Measurements from ENCODE around the gene SPAG7.

Gene SPAG7

GRCh38 chr17:4950075-4950745 is 17.4 kb downstream of the SPAG7 start:
- no peak for DNase-seq (ENCODE audit: low read depth in 2 of 2)

GRCh38 chr17:4949321-4950074 is 18.1 kb downstream of the SPAG7 start:
- peak; percentile 67 to 74 for DNase-seq (ENCODE audit: low read depth in 2 of 2)

- DNase-seq (ENCODE audit: low read depth in 2 of 2) = peak; percentile 53 to 63
Observed at GRCh38 chr17:4948931-4949320, 18.7 kb downstream of the SPAG7 start.

- peak; percentile 84 to 91 for DNase-seq (ENCODE audit: low read depth in 2 of 2)
Observed at GRCh38 chr17:4948166-4948930, 19.3 kb downstream of the SPAG7 start, which contains the start of gene PFN1. Gene PFN1, minus strand, starts transcription at chr17:4948530. Its CDS starts 136 bp downstream, at chr17:4948394.

- DNase-seq (ENCODE audit: low read depth in 2 of 2) = peak in 1 of 2 donors; percentile 46
Observed at GRCh38 chr17:4947411-4948165, 20.0 kb downstream of the SPAG7 start.

GRCh38 chr17:4947010-4947410 is 20.6 kb downstream of the SPAG7 start:
- DNase-seq (ENCODE audit: low read depth in 2 of 2) = no peak

GRCh38 chr17:4946312-4946976 is 21.2 kb downstream of the SPAG7 start:
- DNase-seq (ENCODE audit: low read depth in 2 of 2) = no peak

GRCh38 chr17:4945944-4946280 is 21.7 kb downstream of the SPAG7 start:
- DNase-seq (ENCODE audit: low read depth in 2 of 2) = no peak

- peak; percentile 79 to 80 for DNase-seq (ENCODE audit: low read depth in 2 of 2)
Observed at GRCh38 chr17:4945176-4945943, 22.3 kb downstream of the SPAG7 start.

GRCh38 chr17:4944554-4945175 is 23.0 kb downstream of the SPAG7 start:
- DNase-seq (ENCODE audit: low read depth in 2 of 2) = peak in 1 of 2 donors; percentile 34

- DNase-seq (ENCODE audit: low read depth in 2 of 2) = no peak
Observed at GRCh38 chr17:4944163-4944553, 23.5 kb downstream of the SPAG7 start.

GRCh38 chr17:4942760-4943508 is 24.7 kb downstream of the SPAG7 start:
- DNase-seq (ENCODE audit: low read depth in 2 of 2) = no peak

GRCh38 chr17:4941319-4941610 is 26.4 kb downstream of the SPAG7 start:
- no peak for DNase-seq (ENCODE audit: low read depth in 2 of 2)

- no peak for DNase-seq (ENCODE audit: low read depth in 2 of 2)
Observed at GRCh38 chr17:4940555-4941318, 26.9 kb downstream of the SPAG7 start.

- DNase-seq (ENCODE audit: low read depth in 2 of 2) = peak; percentile 87 to 93
Observed at GRCh38 chr17:4939796-4940554, 27.6 kb downstream of the SPAG7 start, which contains the start of the genes RNF167 and SLC25A11. Gene RNF167, plus strand, starts transcription at chr17:4940268. Its CDS starts 642 bp downstream, at chr17:4940910. Gene SLC25A11, minus strand, starts transcription at chr17:4940046. Its CDS starts 136 bp downstream, at chr17:4939910.

- no peak for DNase-seq (ENCODE audit: low read depth in 2 of 2)
Observed at GRCh38 chr17:4939546-4939795, 28.1 kb downstream of the SPAG7 start.

- no peak for DNase-seq (ENCODE audit: low read depth in 2 of 2)
Observed at GRCh38 chr17:4938688-4939545, 28.7 kb downstream of the SPAG7 start.

All from activated CD4-positive, alpha-beta T cell treated with anti-CD3 and anti-CD28 coated beads for 24 hours (primary cell).